WTC11 (cell line): ENCODE data around the gene TRRAP. TPM values are rescaled to one million over a fixed set of nuclear protein-coding genes. Genes with fewer than 3 reads are reported as not detected.

ENCODE experiments used
- ATAC-seq: fragments of 200-7000 bp; cut with Tn5 transposase; 2 replicates; pipeline ENCODE4 v1.10.0; 2021; ENCODE audit warnings: mild to moderate bottlenecking, moderate library complexity
- CTCF ChIA-PET: fragments of 300-600 bp; sonication (Branson Sonifier 250); formaldehyde crosslinking; loops from one replicate; lab custom pipeline; 2021; ENCODE audit warnings: antibody characterized with exemption; lab: Charles Lee
- POLR2A ChIA-PET: fragments of 350-600 bp; sonication (Branson Sonifier 250); formaldehyde crosslinking; loops from one replicate; lab custom pipeline; 2021; ENCODE audit warnings: antibody characterized with exemption; lab: Charles Lee
- DNase-seq: peaks from one replicate; pipeline ENCODE4 v3.0.0; 2021; ENCODE audit warnings: low spot score
- H3K27ac Mint-ChIP-seq: 2 replicates; pipeline ENCODE4 v1.8.0; 2021; ENCODE audit warnings: mixed read lengths
- H3K27me3 Mint-ChIP-seq: 2 replicates; pipeline ENCODE4 v1.8.0; 2021; ENCODE audit warnings: low read depth, mild to moderate bottlenecking, moderate library complexity, mixed read lengths
- H3K36me3 Mint-ChIP-seq: 2 replicates; pipeline ENCODE4 v1.8.0; 2021; ENCODE audit warnings: mixed read lengths
- H3K4me1 Mint-ChIP-seq: 2 replicates; pipeline ENCODE4 v1.8.0; 2022; ENCODE audit warnings: mixed read lengths
- H3K4me3 Mint-ChIP-seq: 2 replicates; pipeline ENCODE4 v1.8.0; 2021; ENCODE audit warnings: mild to moderate bottlenecking, moderate library complexity, mixed read lengths
- H3K9me3 Mint-ChIP-seq: 2 replicates; pipeline ENCODE4 v1.8.0; 2021; ENCODE audit warnings: mixed read lengths
- ATF1 ChIP-seq: sonication (generic); formaldehyde crosslinking; IDR thresholded peaks from 2 replicates; pipeline ENCODE4 v1.8.1; 2023; ENCODE audit warnings: mild to moderate bottlenecking, moderate library complexity, missing genetic modification reagents
- CTCF ChIP-seq: fragments of 200-600 bp; IDR thresholded peaks from 2 replicates; pipeline ENCODE4 v1.8.0; 2022; ENCODE audit warnings: antibody characterized with exemption
- E2F4 ChIP-seq: sonication (generic); formaldehyde crosslinking; IDR thresholded peaks from 2 replicates; pipeline ENCODE4 v1.8.1; 2022; ENCODE audit warnings: low read depth, mild to moderate bottlenecking, moderate library complexity, missing genetic modification reagents, borderline replicate concordance
- E2F5 ChIP-seq: sonication (generic); formaldehyde crosslinking; IDR thresholded peaks from 2 replicates; pipeline ENCODE4 v1.8.1; 2022; ENCODE audit warnings: mild to moderate bottlenecking, moderate library complexity, missing genetic modification reagents
- ETV6 ChIP-seq: sonication (generic); formaldehyde crosslinking; IDR thresholded peaks from 2 replicates; pipeline ENCODE4 v1.8.1; 2022; ENCODE audit warnings: mild to moderate bottlenecking, missing genetic modification reagents
- FOXK1 ChIP-seq: sonication (generic); formaldehyde crosslinking; IDR thresholded peaks from 2 replicates; pipeline ENCODE4 v1.8.0; 2022; ENCODE audit warnings: mild to moderate bottlenecking, moderate library complexity, missing genetic modification reagents
- HMGA2 ChIP-seq: fragments of 250-450 bp; sonication (Bioruptor Pico); IDR thresholded peaks from 2 replicates; pipeline ENCODE4 v1.4.0; 2021; ENCODE audit warnings: mild to moderate bottlenecking, moderate library complexity
- JAZF1 ChIP-seq: fragments of 250-450 bp; sonication (Bioruptor Pico); IDR thresholded peaks from 2 replicates; pipeline ENCODE4 v1.9.0; 2021; ENCODE audit warnings: moderate library complexity, mild to moderate bottlenecking, inconsistent platforms
- MYBL2 ChIP-seq: sonication (generic); formaldehyde crosslinking; IDR thresholded peaks from 2 replicates; pipeline ENCODE4 v1.8.1; 2023; ENCODE audit warnings: mild to moderate bottlenecking, moderate library complexity, missing genetic modification reagents
- NFYB ChIP-seq: sonication (generic); formaldehyde crosslinking; conservative IDR thresholded peaks from 2 replicates; pipeline ENCODE4 v1.8.0; 2022; ENCODE audit warnings: low read depth, missing genetic modification reagents
- NR1H2 ChIP-seq: sonication (generic); formaldehyde crosslinking; IDR thresholded peaks from 2 replicates; pipeline ENCODE4 v1.9.0; 2021; ENCODE audit warnings: mild to moderate bottlenecking, moderate library complexity, missing genetic modification reagents
- NR2C2 ChIP-seq: sonication (generic); formaldehyde crosslinking; IDR thresholded peaks from 2 replicates; pipeline ENCODE4 v1.8.0; 2022; ENCODE audit warnings: mild to moderate bottlenecking, missing genetic modification reagents
- PRRX2 ChIP-seq: fragments of 250-450 bp; sonication (Bioruptor Pico); IDR thresholded peaks from 2 replicates; pipeline ENCODE4 v1.8.0; 2021; ENCODE audit warnings: mild to moderate bottlenecking
- SMAD3 ChIP-seq: sonication (generic); formaldehyde crosslinking; IDR thresholded peaks from 2 replicates; pipeline ENCODE4 v1.8.0; 2022; ENCODE audit warnings: missing genetic modification reagents, mild to moderate bottlenecking, borderline replicate concordance
- SOX15 ChIP-seq: fragments of 250-450 bp; sonication (Bioruptor Pico); IDR thresholded peaks from 2 replicates; pipeline ENCODE4 v1.9.0; 2021; ENCODE audit warnings: mild to moderate bottlenecking
- TEAD1 ChIP-seq: sonication (generic); formaldehyde crosslinking; IDR thresholded peaks from 2 replicates; pipeline ENCODE4 v1.8.0; 2022; ENCODE audit warnings: mild to moderate bottlenecking, missing genetic modification reagents
- ZMAT4 ChIP-seq: fragments of 250-450 bp; sonication (Bioruptor Pico); IDR thresholded peaks from 2 replicates; pipeline ENCODE4 v1.9.0; 2021; ENCODE audit warnings: mild to moderate bottlenecking
- ZNF121 ChIP-seq: sonication (generic); formaldehyde crosslinking; IDR thresholded peaks from 2 replicates; pipeline ENCODE4 v1.8.0; 2023; ENCODE audit warnings: missing genetic modification reagents
- ZNF263 ChIP-seq: sonication (generic); formaldehyde crosslinking; IDR thresholded peaks from 2 replicates; pipeline ENCODE4 v1.8.1; 2022; ENCODE audit warnings: low read depth, mild to moderate bottlenecking, moderate library complexity, missing genetic modification reagents
- ZNF281 ChIP-seq: sonication (generic); formaldehyde crosslinking; IDR thresholded peaks from 2 replicates; pipeline ENCODE4 v1.8.0; 2023; ENCODE audit warnings: mild to moderate bottlenecking, missing genetic modification reagents
- ZNF317 ChIP-seq: sonication (generic); formaldehyde crosslinking; IDR thresholded peaks from 2 replicates; pipeline ENCODE4 v1.8.1; 2023; ENCODE audit warnings: low read depth, mild to moderate bottlenecking, moderate library complexity, missing genetic modification reagents, borderline replicate concordance
- ZSCAN18 ChIP-seq: fragments of 250-450 bp; sonication (Bioruptor Pico); IDR thresholded peaks from 2 replicates; pipeline ENCODE4 v2.1.2; 2022; ENCODE audit warnings: mild to moderate bottlenecking, moderate library complexity
- total RNA-seq: library from RNA; stranded (reverse); gene quantifications from 3 replicates; pipeline ENCODE4 v1.2.3, GENCODE V29; 2021

TRRAP gene
- total RNA-seq, 1 experiment from 2014 or later, result 46.5 TPM

GRCh38 chr7:99039384-99039891 lies 161.1 kb downstream of the TRRAP start (continued):
- TF ChIP-seq E2F4 (CRISPR knock-in tag), result no peak
- no peak for TF ChIP-seq NFYB
- no peak for TF ChIP-seq ZMAT4 (CRISPR knock-in tag)

- peak; percentile 78 for ATAC-seq
- Mint-ChIP-seq H3K36me3 (peaks cover 77% of the 10 kb centered on the region), H3K4me3 (no peak overlapping the region), H3K27ac (peak overlapping the region; percentile 78), H3K9me3 (no peaks in the 10 kb centered on the region), H3K4me1 (0 out of 2 replicates have a peak, but pooled peaks cover 3% of the 10 kb centered on the region), H3K27me3 (no peaks in the 10 kb centered on the region)
- CTCF ChIA-PET, result interaction anchor here (0.6 to 2.2 kb wide), 17 partner anchors 10 to 320 kb away, joined by 3 to 8 read pairs (median 3); no protein-coding TSS in a partner anchor
- POLR2A ChIA-PET, result no interaction called here
- peak; percentile 80 for DNase-seq
- TF ChIP-seq SOX15 (CRISPR knock-in tag) (no peak), ZNF317 (no peak), ATF1 (CRISPR knock-in tag) (no peak), ZNF263 (CRISPR knock-in tag) (no peak), MYBL2 (CRISPR knock-in tag) (no peak), ZNF281 (CRISPR knock-in tag) (no peak), CTCF (peak; percentile 72), E2F5 (CRISPR knock-in tag) (peak; percentile 28; the same call in 1 of the 2 replicates), FOXK1 (CRISPR knock-in tag) (no peak), NR2C2 (no peak), ETV6 (0 out of 2 replicates have a peak, but pooled peaks have one; percentile 28), JAZF1 (CRISPR knock-in tag) (no peak), HMGA2 (no peak), SMAD3 (CRISPR knock-in tag) (0 out of 2 replicates have a peak, but pooled peaks have one; percentile 25), PRRX2 (no peak), ZNF121 (CRISPR knock-in tag) (no peak), NR1H2 (CRISPR knock-in tag) (no peak), ZSCAN18 (CRISPR knock-in tag) (no peak), TEAD1 (CRISPR knock-in tag) (no peak)
Observed at GRCh38 chr7:99040104-99040958, 162.0 kb downstream of the TRRAP start.
